HG03460 (cell line): ENCODE measurements around the gene FAT2.

ENCODE experiments used
- ATAC-seq: cut with Tn5 transposase; IDR thresholded peaks from one replicate; pipeline ENCODE4 v1.9.1; 2021; ENCODE audit not compliant: unreplicated experiment

Gene FAT2

DNA sequence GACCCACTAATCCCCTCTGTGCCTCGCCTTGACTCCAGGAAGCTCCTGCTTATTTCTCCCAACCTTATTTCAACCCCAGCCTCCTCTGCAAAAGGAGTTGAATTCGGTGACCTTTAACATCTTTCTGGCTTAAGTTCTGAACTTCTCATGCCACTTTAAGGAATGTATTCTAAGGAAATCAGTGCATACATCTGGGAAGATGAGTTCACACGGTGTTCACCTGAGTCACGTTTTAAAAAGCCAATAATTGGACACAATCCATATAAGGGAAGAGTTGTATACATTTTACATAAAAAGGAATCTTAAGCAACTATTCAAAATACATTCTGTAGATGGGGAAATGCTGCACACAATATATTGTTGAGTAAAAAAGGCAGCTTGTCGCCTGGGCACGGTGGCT is 33.2 kb downstream of the FAT2 start:
- no peak for ATAC-seq

DNA sequence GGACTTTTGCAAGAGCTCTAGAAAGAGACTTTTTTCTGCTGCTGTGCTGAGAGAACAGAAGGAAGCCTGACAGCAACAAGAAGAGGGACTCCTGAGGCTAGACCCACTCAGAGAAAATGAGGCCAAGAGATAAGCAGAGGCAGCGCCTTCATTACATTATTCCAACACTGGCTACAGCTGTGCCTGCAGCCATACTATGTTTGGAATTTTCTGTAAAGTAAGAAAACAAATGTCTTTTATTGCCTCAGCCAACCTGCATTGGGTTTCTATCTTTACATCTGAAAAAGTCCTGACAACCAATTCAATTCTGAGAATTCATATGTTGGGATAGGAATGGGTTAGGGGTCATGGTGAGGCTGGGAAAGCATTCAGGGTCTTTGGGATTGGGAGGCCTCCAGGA is 33.7 kb downstream of the FAT2 start:
- no peak for ATAC-seq

DNA sequence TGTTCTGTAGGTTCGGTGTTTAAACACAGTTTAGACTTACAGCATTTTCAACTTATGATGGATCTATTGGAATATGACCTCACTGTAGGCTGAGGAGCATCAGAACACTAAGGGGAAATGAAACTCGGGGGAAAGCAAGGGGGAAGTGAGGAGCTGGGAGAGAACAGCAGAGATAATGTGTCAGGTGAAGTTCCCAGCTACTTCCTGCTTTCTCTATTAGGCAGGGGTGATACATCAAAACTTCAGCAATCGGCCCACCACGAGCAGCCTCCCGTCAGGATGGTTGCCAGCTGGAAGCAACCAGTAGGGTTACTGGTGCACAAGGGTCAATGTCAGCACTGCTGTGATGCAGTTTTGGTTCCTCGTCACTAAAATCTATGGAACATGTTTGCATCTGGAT is 34.3 kb downstream of the FAT2 start:
- no peak for ATAC-seq

DNA sequence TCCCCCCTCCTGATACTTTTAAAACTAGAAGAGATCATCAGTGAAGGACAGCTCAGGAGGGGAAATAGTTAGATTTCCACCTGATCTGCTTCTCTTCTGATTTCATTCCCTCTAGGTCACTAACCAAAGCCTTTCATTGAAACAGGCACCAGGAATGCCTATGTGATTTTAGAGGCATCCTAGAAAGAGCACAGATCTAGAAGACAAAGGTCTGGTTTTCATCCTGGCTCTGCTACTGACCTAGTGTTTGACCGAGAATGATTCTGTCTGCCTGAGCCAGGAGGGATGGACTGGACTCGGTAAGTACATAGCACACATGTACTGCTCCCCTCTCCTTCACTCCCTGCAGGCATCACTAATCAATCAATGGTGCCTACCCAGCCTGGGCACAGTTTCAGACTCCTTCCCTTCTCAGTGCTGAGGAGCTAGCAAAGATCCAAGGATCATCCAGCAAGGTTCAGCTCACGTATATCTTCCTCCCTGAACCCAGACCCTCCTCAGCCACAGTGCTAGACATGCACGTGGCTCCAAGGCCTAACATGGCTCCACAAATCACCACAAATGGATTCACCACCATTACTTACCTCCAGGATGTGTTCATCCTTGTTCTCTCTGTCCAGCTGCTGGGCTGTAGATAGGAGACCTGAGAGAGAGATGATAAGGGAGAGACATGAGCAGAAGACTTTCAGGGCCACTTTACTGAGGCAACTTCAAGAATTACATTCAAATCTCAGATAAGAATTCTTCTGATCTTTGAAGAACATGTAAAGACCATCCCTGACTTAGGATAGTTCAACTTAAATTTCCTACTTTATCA is 35.2 kb downstream of the FAT2 start:
- ATAC-seq, result no peak

DNA sequence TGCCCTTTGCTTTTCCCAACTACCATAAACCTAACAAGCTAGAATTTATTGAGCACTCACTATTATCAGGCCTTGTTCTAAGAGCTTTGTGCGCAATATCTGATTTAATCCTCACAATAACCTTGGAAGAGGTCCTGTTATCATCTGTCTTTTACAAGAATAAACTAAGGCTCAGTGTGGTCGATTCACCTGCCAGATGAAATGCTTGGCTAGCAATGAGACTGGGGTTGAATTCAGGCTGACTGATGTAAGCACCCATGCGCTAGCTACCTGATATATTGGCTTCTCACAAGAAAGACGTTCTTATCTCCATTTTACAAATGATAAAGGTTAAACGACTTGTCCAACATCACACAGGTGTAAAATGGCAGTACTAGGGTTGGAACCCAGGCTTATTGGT is 37.4 kb downstream of the FAT2 start:
- no peak for ATAC-seq

DNA sequence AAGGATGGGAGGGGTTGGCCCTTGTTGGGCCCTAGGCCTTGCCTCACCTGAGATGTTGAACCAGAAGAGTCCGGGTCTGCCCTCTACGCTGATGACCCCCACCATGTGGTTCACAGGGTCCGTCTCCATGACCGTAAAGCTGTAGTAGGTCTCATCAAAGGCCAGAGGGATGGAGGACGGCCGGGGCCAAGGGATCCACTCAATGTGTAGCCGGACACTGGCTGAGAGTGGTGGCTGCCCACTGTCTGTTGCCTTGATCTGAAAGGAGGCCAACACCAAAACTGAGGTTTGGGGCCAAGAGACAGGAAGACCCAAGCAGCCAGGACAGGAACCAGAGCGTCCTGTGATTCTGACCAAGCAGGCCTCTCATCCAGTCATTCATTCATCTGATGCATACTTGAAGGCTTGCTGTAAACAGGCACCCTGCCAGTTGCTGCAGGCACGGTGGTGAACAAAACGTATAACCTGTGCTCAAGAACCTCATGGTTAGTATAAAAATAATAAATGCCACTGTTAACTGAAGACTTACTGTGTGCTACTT is 37.9 kb downstream of the FAT2 start:
- ATAC-seq, result no peak

DNA sequence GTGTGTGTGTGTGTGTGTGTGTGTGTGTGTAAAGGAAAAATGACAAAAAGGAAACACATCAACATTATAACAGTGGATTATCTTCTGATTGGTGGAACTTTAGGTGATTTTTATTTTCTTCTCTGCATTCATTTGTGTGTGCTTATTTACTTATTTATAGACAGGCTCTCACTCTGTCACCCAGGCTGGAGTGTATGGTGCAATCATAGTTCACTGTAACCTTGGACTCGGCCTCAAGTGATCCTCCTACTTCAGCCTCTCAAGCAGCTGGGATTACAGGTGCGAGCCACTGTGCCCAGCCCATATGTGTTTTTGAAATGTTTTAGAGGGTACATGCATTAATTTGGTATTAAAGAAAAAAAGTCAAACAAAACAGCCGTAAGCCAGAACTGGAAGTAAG is 39.1 kb downstream of the FAT2 start:
- ATAC-seq, result no peak

DNA sequence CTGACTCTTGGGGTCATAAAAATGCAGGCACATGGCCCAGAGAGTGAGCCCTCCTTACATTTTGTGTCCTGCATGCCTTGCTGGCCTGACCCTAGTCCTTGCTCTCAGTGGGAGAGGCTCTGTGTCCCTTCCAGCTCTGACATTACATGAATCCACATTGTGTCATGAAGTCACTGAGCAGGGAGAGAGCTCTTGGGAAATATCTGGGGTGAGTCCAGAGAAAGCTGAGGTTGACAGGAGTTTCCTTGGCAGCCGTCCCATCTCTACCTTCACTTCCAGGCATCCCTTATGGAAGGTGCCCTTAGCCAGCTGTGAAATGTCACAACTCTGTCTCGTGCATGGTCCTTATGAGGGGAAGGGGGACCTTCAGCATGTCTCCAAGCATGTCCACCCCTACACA is 41.0 kb downstream of the FAT2 start:
- no peak for ATAC-seq

DNA sequence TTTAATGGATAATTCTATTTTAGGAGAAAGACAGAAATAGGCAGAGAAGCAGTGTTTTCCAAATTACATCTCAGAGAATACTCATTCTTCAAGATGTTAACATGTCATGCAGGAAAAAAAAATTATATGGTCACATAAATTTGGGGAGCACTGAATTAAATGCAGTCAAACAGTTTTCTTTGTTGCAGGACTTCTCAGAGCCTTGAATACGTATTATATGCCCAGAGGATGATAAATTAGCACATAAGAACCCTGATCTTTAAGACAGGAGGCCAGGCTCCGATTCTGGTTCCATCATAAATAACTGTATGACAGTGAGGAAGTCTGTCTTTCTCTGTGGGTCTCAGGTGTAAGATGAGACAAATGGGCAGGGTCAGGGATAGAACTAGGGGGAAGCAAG is 41.4 kb downstream of the FAT2 start:
- ATAC-seq, result no peak

DNA sequence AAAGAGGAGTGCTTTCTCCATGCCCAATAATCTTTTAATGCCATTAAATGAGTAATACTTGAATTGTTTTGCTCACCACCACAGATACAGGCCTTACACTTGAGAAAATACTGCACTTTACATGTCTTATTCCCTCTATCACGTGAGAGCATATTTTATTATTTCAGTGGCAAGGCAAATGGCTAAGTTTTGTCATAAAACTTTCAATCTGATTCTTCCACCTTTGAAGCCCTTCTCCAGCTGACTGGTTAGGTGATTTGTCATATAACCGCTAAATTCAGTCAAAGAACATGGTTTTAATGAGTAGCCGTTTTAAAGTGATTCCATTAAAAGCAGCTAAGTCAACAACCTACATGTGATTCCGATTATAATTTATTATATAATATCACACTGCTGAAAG is 43.8 kb downstream of the FAT2 start:
- no peak for ATAC-seq

DNA sequence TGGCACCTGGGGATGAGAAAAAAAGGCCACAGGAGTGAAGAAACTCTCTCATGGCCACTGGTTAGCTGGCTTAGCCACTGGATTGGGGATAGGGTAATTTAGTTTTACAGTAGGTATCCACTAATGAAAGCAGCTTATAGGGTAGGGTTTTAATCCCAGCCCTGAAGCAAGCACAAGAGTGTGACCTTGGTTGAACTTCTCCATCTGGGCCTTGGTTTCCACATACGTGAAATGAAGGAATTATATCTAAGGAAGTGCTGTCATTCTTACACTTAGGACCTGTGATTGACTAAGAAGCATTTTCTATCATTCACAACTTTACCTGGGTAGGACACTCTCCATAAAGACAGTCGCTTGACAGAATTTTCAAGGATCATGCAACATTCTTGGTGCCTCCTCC is 49.6 kb downstream of the FAT2 start:
- no peak for ATAC-seq
